Hindlimb muscle (tissue), 1 donor: ENCODE results near the gene TYMS. TPM values are rescaled to one million over a fixed set of nuclear protein-coding genes. Genes with fewer than 3 reads are reported as not detected.

Source experiments
- DNase-seq: peaks from one replicate; pipeline ENCODE4 v3.0.0-alpha.2; 2013
- polyA plus RNA-seq: library from polyadenylated mRNA; unstranded; fragments of 120-200 nt; gene quantifications from one replicate; pipeline ENCODE4 v1.2.1, GENCODE V29; 2013; ENCODE audit not compliant: insufficient read length

TYMS gene
- polyA plus RNA-seq, 1 donor: 45.0 TPM

DNA sequence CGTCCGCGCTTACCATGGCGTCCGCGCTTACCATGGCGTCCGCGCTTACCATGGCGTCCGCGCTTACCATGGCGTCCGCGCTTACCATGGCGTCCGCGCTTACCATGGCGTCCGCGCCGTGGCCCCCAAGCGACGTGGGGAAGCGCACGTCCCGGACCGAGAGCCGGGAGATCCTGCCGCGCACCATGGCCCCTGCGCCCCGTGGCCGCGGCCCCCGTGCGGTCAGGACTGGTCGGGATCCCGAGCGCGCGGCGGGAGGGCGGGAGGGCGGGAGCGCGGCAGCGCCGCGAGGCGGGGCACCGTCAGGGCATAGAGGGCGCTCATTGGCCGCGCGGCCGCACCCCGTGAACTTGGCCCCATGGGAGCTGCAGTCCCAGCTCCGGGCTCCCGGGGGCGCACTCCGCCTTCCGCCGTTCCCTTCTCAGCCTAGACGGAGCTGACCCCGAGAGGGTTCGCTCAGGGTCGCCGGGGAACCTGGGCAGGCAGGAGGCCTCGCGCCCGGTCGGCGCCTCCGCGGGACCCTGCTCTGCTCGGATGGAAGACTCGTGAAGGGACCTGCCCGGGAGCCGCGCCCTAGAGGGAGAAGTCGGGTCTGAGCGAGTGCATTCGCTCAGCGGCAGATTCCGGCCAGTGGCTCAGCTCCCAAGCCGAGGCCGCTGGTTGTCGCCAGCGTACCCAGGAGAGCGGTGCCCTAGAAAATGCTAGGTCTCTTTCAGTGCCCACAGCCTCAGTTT, 55.1 kb downstream of the TYMS start, which contains the start of gene ENOSF1:
ENOSF1 (minus strand) TSS at position 230 of the 734 bp plus-strand sequence; CDS start at position 187, 43 bp downstream.
- peak; percentile 84 for DNase-seq

DNA sequence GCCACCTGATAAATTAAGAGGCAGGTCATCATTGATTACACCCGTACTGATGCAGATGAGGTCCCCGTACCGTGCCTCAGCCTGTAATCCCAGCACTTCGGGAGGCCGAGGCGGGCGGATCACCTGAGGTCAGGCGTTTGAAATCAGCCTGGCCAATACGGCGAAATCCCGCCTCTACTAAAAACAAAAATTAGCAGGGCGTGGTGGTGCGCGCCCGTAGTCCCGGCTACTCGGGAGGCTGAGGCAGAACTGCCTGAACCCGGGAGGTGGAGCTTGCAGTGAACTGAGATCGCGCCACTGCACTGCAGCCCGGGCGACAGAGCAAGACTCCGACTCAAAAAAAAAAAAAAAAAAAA, 55.7 kb downstream of the TYMS start:
- DNase-seq: no peak

DNA sequence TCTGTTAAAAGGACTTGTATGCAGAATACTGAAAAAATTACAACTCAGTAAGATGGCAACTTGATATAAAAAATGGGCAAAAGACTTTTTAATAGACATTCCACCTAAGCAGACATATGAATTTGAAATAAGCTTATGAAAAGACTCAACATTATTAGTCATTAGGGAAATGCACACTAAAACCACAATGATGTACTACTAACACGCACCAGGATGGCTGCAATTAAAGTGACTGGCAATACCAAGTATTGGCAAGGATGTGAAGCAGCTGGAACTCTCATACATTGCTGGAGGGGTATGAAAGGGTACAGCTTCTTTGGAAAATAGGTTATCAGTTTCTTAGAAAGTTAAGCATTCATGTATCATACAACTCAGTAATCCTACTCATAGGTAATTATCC, 58.2 kb downstream of the TYMS start:
- DNase-seq: no peak

DNA sequence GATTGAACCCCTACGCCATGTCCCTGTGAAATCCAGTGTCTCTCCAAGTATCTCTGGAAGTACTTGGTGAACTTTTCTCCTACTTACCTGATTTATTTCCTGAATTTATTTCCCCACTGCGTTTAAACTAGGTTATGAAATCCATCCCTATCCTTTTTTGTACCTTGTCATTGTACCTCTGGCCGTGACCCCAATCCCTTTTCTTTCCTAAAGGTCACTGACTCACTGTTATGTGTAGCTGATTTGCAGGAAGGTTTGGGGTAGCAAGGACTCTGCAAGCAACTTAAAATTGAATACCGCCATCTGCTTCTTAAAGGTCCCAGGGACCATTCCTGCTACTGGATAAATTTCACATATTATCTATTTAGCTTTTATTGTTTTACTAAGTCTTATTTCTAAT, 59.5 kb downstream of the TYMS start:
- DNase-seq: no peak

Other genes starting within 250 kb of the TYMS start
- gene COLEC12, start 157.0 kb upstream of the TYMS start, polyA plus RNA-seq: 45.0 TPM
- not detected for gene CETN1, start 77.3 kb upstream of the TYMS start, polyA plus RNA-seq
- gene CLUL1, start 60.7 kb upstream of the TYMS start, polyA plus RNA-seq: 0.76 TPM
- gene ENOSF1, start 55.0 kb downstream of the TYMS start, polyA plus RNA-seq: 30.8 TPM
- 44.9 TPM for gene YES1, start 154.6 kb downstream of the TYMS start, polyA plus RNA-seq
- gene ADCYAP1, start 247.2 kb downstream of the TYMS start, polyA plus RNA-seq: 0.09 TPM